ACC112 (cell line): Measurements from ENCODE around the gene CYP3A4.
"Not testable (repeated sequence)": the region's sequence is repeated elsewhere in the genome, so short reads cannot be mapped to it uniquely, and the experiment has no call there.

Experiments
- H2AFZ ChIP-seq: fragments of 200-600 bp; sonication (generic); one replicate; pipeline ENCODE4 v1.6.0; 2017; ENCODE audit warnings: antibody characterized with exemption, low read length; ENCODE audit not compliant: unreplicated experiment
- H3K27ac ChIP-seq: fragments of 200-600 bp; sonication (generic); 2 replicates; pipeline ENCODE4 v1.5.1; 2014; ENCODE audit warnings: low read depth, mild to moderate bottlenecking, antibody characterized with exemption, low read length, moderate library complexity
- H3K27me3 ChIP-seq: fragments of 200-600 bp; sonication (generic); 2 replicates; pipeline ENCODE4 v1.6.1; 2014; ENCODE audit warnings: mild to moderate bottlenecking, antibody characterized with exemption, low read length, moderate library complexity, mixed read lengths; ENCODE audit not compliant: insufficient read depth
- H3K36me3 ChIP-seq: fragments of 200-600 bp; sonication (generic); 2 replicates; pipeline ENCODE4 v1.6.1; 2016; ENCODE audit warnings: mild to moderate bottlenecking, antibody characterized with exemption, low read length, moderate library complexity, mixed read lengths; ENCODE audit not compliant: insufficient read depth
- H3K4me1 ChIP-seq: fragments of 200-600 bp; sonication (generic); one replicate; pipeline ENCODE4 v1.6.1; 2016; ENCODE audit warnings: low read length, mixed read lengths; ENCODE audit not compliant: insufficient read depth, unreplicated experiment, control insufficient read depth
- H3K4me3 ChIP-seq: fragments of 200-600 bp; sonication (generic); 2 replicates; pipeline ENCODE4 v1.5.1; 2014; ENCODE audit warnings: mild to moderate bottlenecking, low read depth, low read length
- H3K79me2 ChIP-seq: fragments of 200-600 bp; sonication (generic); one replicate; pipeline ENCODE4 v1.6.0; 2016; ENCODE audit warnings: low read length; ENCODE audit not compliant: control insufficient read depth, unreplicated experiment, insufficient read depth

CYP3A4 gene

GRCh38 chr7:99737726-99738125, 46.3 kb downstream of the CYP3A4 start:
- H3K27me3 ChIP-seq = peaks cover 25% of the 10 kb centered on the region
- no peaks in the 10 kb centered on the region for H3K36me3 ChIP-seq
- H3K79me2 ChIP-seq = no peaks in the 10 kb centered on the region
- H2AFZ ChIP-seq = no peak overlapping the region
- H3K27ac ChIP-seq = no peak overlapping the region
- H3K4me3 ChIP-seq = no peak overlapping the region
- H3K4me1 ChIP-seq = no peaks in the 10 kb centered on the region

DNA sequence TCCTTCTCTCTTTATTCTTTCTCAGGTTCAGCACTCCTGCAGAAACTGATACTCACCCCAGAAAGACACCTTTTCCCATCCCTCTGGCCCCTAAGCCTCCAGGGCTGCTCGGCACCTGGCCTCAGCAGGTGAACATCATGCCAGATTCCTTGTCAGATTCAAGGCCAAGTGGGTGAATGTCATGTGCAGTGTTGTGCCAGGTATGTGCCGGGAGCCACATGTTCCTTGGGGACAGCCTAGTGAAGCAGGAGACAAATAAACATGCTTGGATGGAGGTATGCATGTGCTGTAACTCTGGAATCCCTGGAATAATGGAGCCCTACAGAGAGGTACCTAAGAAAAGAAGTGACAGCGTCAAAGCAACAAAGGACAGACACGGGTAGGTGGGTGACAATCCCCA, 47.3 kb downstream of the CYP3A4 start:
- H3K27ac ChIP-seq, H3K79me2 ChIP-seq, H3K4me1 ChIP-seq, H3K36me3 ChIP-seq, H3K4me3 ChIP-seq, H2AFZ ChIP-seq: not testable (repeated sequence)
- peaks cover 25% of the 10 kb centered on the region for H3K27me3 ChIP-seq

DNA sequence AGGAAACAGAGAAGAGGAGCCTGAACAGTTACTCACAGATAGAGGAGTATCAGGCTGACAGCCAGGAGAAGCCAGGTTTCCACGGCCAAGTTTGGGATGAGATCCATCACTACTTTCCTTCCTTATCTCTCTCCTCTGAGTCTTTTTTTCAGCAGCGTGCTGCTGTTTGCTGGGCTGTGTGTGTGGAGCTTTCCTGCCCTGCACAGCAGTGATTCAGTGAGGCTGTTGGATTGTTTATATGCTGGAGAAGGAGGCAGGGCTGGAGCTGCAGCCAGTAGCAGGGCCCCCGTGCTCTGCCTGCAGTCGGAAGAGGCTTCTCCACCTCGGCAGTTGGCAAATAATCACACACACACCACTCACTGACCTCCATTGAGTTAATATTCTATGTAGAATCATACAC, 49.0 kb downstream of the CYP3A4 start, which contains the start of gene CYP3A7:
CYP3A7 (minus strand) TSS at position 210 of the 400 bp plus-strand sequence; CDS start at position 107, 103 bp downstream.
- Histone ChIP-seq H2AFZ (no peak within 1 kb of the TSS), H3K79me2 (no peaks in the 10 kb centered on the region), H3K4me3 (no peak within 1 kb of the TSS), H3K4me1 (no peaks in the 10 kb centered on the region), H3K36me3 (no peaks in the 10 kb centered on the region), H3K27ac (no peak within 1 kb of the TSS), H3K27me3 (peaks cover 28% of the 10 kb centered on the region)

DNA sequence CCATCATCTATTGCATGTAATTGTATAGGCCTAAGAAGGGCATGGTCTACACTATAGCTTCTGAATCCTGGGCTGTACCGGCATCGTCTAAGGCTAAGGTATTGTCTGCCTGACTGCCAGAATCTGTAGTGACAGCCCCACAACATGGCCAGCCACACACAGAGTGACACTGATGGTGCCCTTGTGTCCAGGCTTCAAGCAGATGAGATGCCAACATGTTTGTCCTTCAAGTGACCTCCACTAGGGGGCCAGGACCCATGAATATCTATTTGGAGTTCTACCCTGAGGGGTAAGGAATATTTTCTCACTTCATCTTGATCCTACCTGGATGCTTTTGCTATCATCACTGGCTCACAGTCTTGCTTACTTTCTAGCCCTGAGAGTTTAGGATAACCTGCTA, 50.5 kb downstream of the CYP3A4 start:
- H3K79me2 ChIP-seq = no peaks in the 10 kb centered on the region
- no peak overlapping the region for H3K27ac ChIP-seq
- H2AFZ ChIP-seq = no peak overlapping the region
- H3K4me1 ChIP-seq = no peaks in the 10 kb centered on the region
- H3K4me3 ChIP-seq = no peak overlapping the region
- H3K27me3 ChIP-seq = peaks cover 21% of the 10 kb centered on the region
- H3K36me3 ChIP-seq = no peaks in the 10 kb centered on the region

DNA sequence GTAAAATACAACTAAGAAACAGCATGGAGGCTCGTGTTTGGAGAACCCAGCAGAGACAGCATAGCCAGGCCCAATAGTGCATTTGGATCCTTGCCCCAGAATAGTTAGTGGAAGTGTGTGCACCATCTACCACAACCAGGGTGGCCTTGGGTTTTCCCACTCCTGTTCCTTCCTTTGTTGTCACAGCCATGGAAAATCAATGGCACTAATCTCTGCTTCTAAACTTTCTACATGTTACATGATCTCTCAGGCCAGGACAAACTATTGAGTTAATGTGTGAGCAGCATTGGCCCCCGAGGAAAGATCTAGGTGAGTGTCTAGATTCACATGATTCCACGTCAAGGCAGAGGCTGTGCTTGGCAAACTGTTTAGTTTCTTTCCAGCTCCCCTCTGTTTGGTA, 51.0 kb downstream of the CYP3A4 start:
- no peak overlapping the region for H2AFZ ChIP-seq
- no peaks in the 10 kb centered on the region for H3K36me3 ChIP-seq
- H3K27me3 ChIP-seq = peaks cover 21% of the 10 kb centered on the region
- no peak overlapping the region for H3K4me3 ChIP-seq
- H3K4me1 ChIP-seq = no peaks in the 10 kb centered on the region
- H3K79me2 ChIP-seq = no peaks in the 10 kb centered on the region
- no peak overlapping the region for H3K27ac ChIP-seq

GRCh38 chr7:99731638-99732374, 52.2 kb downstream of the CYP3A4 start:
- H3K27ac ChIP-seq = no peak overlapping the region
- no peak overlapping the region for H3K4me3 ChIP-seq
- peaks cover 14% of the 10 kb centered on the region; the same call in 1 of the 2 replicates for H3K27me3 ChIP-seq
- no peak overlapping the region for H2AFZ ChIP-seq
- H3K4me1 ChIP-seq = no peaks in the 10 kb centered on the region
- no peaks in the 10 kb centered on the region for H3K79me2 ChIP-seq
- H3K36me3 ChIP-seq = no peaks in the 10 kb centered on the region

DNA sequence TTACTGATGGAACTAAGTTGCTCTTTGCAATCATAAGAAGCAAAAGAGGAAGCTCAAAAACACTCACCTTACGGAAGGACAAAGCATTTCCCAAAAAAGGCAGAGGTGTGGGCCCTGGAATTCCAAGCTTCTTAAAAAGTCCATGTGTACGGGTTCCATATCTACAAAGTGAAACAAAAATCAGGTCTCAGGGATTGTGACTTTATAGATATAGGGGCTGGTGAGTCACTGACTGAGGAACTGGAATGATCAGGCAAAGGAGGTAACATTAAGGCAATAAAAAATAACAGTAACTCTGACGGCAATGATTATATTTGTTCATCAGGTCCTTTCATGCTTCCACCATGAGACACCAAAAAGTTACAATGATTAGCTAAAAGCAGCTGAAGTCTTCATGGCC, 53.0 kb downstream of the CYP3A4 start:
- H3K36me3 ChIP-seq = no peaks in the 10 kb centered on the region
- H3K4me3 ChIP-seq = no peak overlapping the region
- no peak overlapping the region for H3K27ac ChIP-seq
- no peak overlapping the region for H2AFZ ChIP-seq
- H3K27me3 ChIP-seq = peaks cover 13% of the 10 kb centered on the region; the same call in 1 of the 2 replicates
- H3K4me1 ChIP-seq = no peaks in the 10 kb centered on the region
- H3K79me2 ChIP-seq = no peaks in the 10 kb centered on the region

DNA sequence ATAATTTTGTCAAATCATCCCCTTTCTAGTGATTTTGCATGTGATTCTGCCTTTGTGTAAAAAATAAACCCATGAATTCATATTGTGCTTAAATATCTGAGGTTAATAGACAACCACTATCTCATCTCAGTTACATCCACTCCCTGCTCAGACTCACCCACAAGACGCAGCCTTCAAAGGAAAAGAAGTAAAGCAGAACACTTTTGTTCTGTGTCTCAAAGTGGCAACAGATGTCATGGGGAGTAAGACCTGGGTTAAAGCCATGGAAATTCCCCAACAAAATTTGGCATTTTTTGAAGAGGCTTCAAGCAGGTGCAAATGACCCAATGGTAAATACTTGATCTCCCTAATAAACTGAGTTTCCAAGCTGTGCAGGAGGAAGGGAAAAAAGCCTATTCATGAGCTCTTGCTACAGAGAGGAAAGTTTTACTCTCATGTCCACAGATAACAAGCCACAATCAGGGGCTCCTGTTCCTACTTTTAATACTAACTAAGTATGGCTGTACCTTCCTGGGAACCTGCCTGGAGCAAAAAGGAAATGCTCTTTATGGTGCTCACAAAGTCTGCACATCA, 53.7 kb downstream of the CYP3A4 start:
- Histone ChIP-seq H3K4me3 (no peak overlapping the region), H3K79me2 (no peaks in the 10 kb centered on the region), H3K36me3 (no peaks in the 10 kb centered on the region), H3K4me1 (no peaks in the 10 kb centered on the region), H3K27ac (no peak overlapping the region), H2AFZ (no peak overlapping the region), H3K27me3 (peaks cover 8% of the 10 kb centered on the region; the same call in 1 of the 2 replicates)

DNA sequence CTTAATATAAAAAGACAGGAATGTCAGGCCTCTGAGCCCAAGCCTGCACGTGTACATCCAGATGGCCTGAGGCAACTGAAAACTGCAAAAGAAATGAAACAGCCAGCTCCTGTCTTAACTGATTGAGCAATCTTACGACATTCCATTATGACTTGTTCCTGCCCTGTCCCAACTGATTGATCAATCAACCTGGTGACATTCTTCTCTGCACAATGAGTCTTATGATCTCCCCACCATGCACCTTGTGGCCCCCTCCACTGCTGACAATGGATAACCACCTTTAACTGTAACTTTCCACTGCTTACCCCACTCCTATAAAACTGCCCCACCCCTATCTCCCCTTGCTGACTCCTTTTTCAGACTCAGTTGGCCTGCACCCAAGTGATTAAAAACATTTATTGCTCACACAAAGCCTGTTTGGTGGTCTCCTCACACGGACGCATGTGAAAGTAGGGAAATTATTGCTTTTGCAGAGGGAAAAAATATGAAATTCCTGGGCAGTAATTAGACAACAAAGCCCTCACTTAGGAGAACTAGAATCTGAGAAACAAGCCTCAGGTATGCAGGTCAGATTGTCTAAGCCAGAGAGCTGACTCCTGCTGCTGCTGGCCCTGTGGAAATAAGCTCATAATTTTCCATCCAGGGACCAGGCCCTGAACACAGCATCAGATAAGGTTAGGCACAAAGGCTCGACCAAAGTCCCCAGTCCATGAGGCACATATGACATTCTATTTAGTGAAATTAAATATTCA, 54.3 kb downstream of the CYP3A4 start:
- Histone ChIP-seq H3K4me1 (no peaks in the 10 kb centered on the region), H2AFZ (no peak overlapping the region), H3K79me2 (no peaks in the 10 kb centered on the region), H3K36me3 (no peaks in the 10 kb centered on the region), H3K27ac (no peak overlapping the region), H3K4me3 (no peak overlapping the region), H3K27me3 (0 out of 2 replicates have a peak, but pooled peaks cover 8% of the 10 kb centered on the region)

- Histone ChIP-seq H3K27ac (no peak overlapping the region), H2AFZ (no peak overlapping the region), H3K4me3 (no peak overlapping the region), H3K4me1 (no peaks in the 10 kb centered on the region), H3K27me3 (0 out of 2 replicates have a peak, but pooled peaks cover 3% of the 10 kb centered on the region), H3K36me3 (no peaks in the 10 kb centered on the region), H3K79me2 (no peaks in the 10 kb centered on the region)
Observed at GRCh38 chr7:99728615-99729014, 55.4 kb downstream of the CYP3A4 start.
